Measurements from ENCODE around the gene DDX25.

Gene DDX25

DNA sequence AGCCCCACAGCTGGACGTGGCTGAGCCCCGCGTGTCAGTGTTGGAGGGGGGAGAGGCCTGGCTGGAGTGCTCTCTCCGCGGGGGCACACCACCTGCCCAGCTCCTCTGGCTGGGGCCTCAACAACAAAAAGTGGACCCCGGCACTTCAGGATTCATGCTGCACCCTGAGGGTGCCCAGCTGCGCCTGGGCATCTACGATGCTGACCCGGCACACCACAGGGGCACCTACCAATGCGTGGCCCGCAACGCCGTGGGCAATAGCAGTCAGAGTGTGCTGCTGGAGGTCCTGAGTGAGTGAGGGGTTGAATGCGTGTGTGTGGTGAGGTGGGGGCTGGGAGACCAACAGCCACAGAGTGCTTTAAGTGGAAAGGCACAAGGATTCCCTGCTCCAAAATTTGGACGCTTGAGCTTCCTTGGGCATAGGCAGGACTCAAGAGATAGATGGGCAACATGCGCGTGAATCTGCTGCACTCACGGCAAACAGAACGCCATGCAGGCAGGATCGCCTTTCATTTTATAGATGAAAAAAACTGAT lies 49.2 kb downstream of the DDX25 start:
- no peak for TF ChIP-seq CTCF (IDR thresholded peaks at IDR 0.05; ENCODE audit: low read depth, low read length, missing control alignments)
- in situ Hi-C loops (cut with HindIII; ENCODE audit: low sequenced_read_pairs) = no loop called here
- DNase-seq (ENCODE audit: low read depth) = no peak
- H3K4me3 ChIP-seq (ENCODE audit: low read depth, low read length) = no peak overlapping the region

- in situ Hi-C loops (cut with HindIII; ENCODE audit: low sequenced_read_pairs) = no loop called here
- no peak for TF ChIP-seq CTCF (IDR thresholded peaks at IDR 0.05; ENCODE audit: low read depth, low read length, missing control alignments)
- H3K4me3 ChIP-seq (ENCODE audit: low read depth, low read length) = no peak overlapping the region
- DNase-seq (ENCODE audit: low read depth) = no peak
Measured at GRCh38 chr11:125954123-125954944, 50.0 kb downstream of the DDX25 start.

DNA sequence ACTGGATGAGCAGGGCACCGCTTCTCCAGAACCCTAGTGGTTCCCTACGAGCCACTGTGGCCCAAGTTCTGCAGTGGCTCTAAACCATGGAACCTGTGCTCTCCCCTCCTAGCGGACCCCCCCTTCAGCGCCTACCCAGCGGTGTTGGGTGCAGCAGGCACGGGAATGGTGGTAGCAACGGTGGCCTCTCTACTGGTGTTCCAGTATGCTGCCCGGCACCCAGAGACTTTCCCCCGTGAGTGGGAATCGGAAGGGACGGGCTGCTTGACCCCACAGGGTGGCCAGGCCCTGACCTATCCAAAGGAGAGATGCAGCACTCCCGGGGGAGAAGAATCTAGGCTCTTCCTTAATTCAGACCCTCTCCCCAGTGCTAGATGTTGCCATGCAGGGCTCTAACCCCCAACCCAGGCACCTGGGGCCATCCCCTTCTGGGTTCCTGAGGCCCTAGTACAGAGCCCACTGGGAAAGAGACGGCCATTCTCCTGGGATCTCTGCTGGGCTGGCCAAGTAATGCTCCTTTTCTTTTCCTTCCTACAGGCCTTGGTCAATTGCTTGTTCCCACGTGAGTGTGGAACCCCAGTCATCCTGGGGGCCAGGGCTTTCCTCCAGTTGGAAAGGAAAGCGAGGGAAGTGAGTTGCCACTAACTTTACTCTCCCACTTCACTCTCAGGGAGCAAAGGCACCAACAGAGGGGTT lies 50.8 kb downstream of the DDX25 start:
- no peak for DNase-seq (ENCODE audit: low read depth)
- in situ Hi-C loops (cut with HindIII; ENCODE audit: low sequenced_read_pairs) = no loop called here
- no peak overlapping the region for H3K4me3 ChIP-seq (ENCODE audit: low read depth, low read length)
- TF ChIP-seq CTCF (IDR thresholded peaks at IDR 0.05; ENCODE audit: low read depth, low read length, missing control alignments) = no peak

- no peak for TF ChIP-seq CTCF (IDR thresholded peaks at IDR 0.05; ENCODE audit: low read depth, low read length, missing control alignments)
- no peak overlapping the region for H3K4me3 ChIP-seq (ENCODE audit: low read depth, low read length)
- DNase-seq (ENCODE audit: low read depth) = no peak
- in situ Hi-C loops (cut with HindIII; ENCODE audit: low sequenced_read_pairs) = no loop called here
Measured at GRCh38 chr11:125955856-125956255, 51.5 kb downstream of the DDX25 start.

DNA sequence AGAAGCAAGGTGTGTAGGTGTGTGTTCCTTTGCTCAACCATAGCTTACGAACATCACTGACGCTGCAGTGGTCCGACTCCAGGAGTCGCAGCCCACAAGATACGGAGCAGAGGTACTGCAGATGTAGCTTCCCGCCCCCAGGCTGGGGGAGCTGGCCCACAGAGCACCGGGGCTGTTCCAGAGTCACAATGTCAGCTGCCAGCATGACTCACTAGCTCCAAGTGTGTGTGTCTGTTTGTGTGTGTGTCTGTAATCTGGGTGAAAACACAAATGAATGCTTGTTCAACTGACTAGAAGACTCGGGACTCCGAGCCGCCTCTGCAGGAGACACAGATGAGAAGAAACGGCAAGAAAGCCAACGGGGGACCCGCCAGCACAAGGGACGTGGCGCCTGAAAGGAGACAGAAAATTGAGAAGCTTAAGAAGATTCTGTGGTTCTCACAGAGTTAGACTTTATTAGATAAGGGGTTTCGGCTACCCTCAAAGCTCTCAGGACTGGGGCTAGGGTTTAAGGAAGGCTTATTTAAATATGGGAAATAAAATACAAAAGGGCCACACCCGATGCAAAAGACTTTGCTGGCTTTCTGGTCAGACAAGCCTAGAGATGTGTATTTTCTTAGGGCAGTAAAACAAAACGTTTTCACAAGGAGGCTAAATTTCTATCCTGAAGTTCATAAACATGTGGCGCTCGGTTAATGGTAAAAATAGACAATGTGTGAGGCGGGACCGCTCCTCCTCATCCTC lies 52.3 kb downstream of the DDX25 start:
- in situ Hi-C loops (cut with HindIII; ENCODE audit: low sequenced_read_pairs) = no loop called here
- no peak for TF ChIP-seq CTCF (IDR thresholded peaks at IDR 0.05; ENCODE audit: low read depth, low read length, missing control alignments)
- DNase-seq (ENCODE audit: low read depth) = no peak
- no peak overlapping the region for H3K4me3 ChIP-seq (ENCODE audit: low read depth, low read length)

DNA sequence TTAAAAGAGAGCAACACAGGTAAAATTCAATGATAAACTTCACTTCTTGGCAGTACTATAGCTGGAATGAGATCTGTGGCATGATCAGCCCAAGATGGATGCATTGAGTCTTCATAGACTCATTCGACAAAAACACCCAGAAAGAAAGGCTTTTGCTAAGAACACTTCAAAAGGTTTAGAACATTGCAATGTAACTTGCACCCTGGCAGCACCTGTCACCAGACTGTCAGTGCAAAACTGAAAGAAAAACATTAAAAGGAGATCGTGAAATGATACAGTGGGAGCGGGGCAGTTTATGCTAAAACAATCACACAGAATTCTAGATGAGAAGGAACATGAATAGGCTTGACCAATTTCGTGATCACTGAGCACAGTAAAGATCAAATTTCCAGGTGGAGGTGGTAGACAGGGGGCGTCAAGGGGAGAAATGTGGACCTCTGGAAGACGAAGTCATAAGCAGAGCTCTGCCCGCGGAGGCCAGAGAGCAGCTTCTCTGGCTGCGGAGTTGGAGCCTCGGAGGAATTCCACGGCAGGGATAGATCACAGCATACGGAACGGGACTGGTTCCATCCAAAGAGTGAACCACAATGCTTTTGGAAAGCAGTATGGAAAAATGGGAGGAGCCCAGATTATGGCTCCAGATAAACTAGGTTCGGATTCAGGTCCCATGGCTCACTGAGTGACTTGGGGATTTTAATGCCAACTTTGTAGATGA lies 53.5 kb downstream of the DDX25 start:
- no peak for TF ChIP-seq CTCF (IDR thresholded peaks at IDR 0.05; ENCODE audit: low read depth, low read length, missing control alignments)
- H3K4me3 ChIP-seq (ENCODE audit: low read depth, low read length) = no peak overlapping the region
- no peak for DNase-seq (ENCODE audit: low read depth)
- in situ Hi-C loops (cut with HindIII; ENCODE audit: low sequenced_read_pairs) = no loop called here

Measured in astrocyte of the cerebellum (primary cell).